ENCODE results near the gene SP140L. TPM values are rescaled to one million over a fixed set of nuclear protein-coding genes. Genes with fewer than 3 reads are reported as not detected.

The SP140L gene
- polyA plus RNA-seq, 3 donors: 6.5 to 23.7 (median 8.5) TPM

DNA sequence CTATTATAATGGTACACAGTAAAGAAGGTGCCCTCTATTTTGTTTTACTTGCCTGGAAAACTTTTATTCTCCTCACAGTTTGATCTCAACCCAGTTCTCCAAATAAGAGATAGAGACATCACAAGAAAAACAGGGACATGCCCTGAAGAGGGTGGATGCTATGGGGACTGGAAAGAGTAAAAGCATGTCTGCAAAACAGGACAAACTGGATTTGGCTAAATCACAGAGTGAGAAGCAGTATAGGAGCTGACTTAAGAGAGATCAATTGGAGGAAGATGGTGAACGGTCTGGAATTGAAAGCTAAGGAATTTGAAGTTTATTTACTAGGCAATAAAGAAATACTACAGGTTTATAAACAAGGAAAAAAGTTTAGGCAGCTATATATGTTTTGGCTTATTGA lies 33.0 kb downstream of the SP140L start:
- no peaks in the 10 kb centered on the region for H4K20me1 ChIP-seq (ENCODE audit: insufficient read depth, low read length)
- H2AFZ ChIP-seq (ENCODE audit: insufficient read depth, low read depth, low read length, poor library complexity, severe bottlenecking): no peak overlapping the region
- H3K36me3 ChIP-seq (replicated peaks in 1 of 2; ENCODE audit: control insufficient read depth in 1 of 2, insufficient read depth in 2 of 2, low read length in 2 of 2): peaks cover 34 to 78% of the 10 kb centered on the region in 2 donors
- WGBS (ENCODE audit: insufficient coverage): no CpG with 5 or more reads among the region's 1 CpG
- peaks cover 17% of the 10 kb centered on the region for H3K4me1 Mint-ChIP-seq
- H3K9me3 ChIP-seq (replicated peaks in 1 of 2; ENCODE audit: control insufficient read depth in 1 of 2, insufficient read depth in 1 of 2, low read length in 2 of 2): peaks cover 0 to 6% of the 10 kb centered on the region in 2 donors
- H3K36me3 Mint-ChIP-seq: peaks cover 66 to 69% of the 10 kb centered on the region in 2 donors
- H3K27ac ChIP-seq (ENCODE audit: low read depth in 1 of 2, low read length in 2 of 2): no peak overlapping the region
- H3K27ac Mint-ChIP-seq: peak overlapping the region in 1 of 7 donors; percentile 58
- H3K4me3 ChIP-seq (replicated peaks in 1 of 3; ENCODE audit: low read depth in 2 of 3, low read length in 3 of 3): no peak overlapping the region
- H3K27me3 ChIP-seq (ENCODE audit: control insufficient read depth in 2 of 2, insufficient read depth in 2 of 2, low read length in 2 of 2): no peaks in the 10 kb centered on the region
- H3K4me2 ChIP-seq (replicated peaks; ENCODE audit: extremely low read depth, low read length, poor library complexity, severe bottlenecking): no peak overlapping the region
- no peaks in the 10 kb centered on the region for H3K4me1 ChIP-seq (ENCODE audit: control insufficient read depth in 1 of 2, insufficient read depth in 2 of 2, low read length in 2 of 2)
- no peaks in the 10 kb centered on the region for H3K27me3 Mint-ChIP-seq (ENCODE audit: low read depth in 3 of 3)
- H3K4me3 Mint-ChIP-seq: no peak overlapping the region
- H3K9me3 Mint-ChIP-seq: peaks cover 0 to 8% (median 2%) of the 10 kb centered on the region in 7 donors
- H3K79me2 ChIP-seq (ENCODE audit: insufficient read depth, low read length): no peaks in the 10 kb centered on the region
- intact Hi-C loops (cut with micrococcal nuclease): no loop called here
- H3K9ac ChIP-seq (ENCODE audit: insufficient read depth, low read length, poor library complexity, severe bottlenecking): no peak overlapping the region
- no peak for DNase-seq
- TF ChIP-seq, protein P1, sequence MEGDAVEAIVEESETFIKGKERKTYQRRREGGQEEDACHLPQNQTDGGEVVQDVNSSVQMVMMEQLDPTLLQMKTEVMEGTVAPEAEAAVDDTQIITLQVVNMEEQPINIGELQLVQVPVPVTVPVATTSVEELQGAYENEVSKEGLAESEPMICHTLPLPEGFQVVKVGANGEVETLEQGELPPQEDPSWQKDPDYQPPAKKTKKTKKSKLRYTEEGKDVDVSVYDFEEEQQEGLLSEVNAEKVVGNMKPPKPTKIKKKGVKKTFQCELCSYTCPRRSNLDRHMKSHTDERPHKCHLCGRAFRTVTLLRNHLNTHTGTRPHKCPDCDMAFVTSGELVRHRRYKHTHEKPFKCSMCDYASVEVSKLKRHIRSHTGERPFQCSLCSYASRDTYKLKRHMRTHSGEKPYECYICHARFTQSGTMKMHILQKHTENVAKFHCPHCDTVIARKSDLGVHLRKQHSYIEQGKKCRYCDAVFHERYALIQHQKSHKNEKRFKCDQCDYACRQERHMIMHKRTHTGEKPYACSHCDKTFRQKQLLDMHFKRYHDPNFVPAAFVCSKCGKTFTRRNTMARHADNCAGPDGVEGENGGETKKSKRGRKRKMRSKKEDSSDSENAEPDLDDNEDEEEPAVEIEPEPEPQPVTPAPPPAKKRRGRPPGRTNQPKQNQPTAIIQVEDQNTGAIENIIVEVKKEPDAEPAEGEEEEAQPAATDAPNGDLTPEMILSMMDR (IDR thresholded peaks at IDR 0.05): no peak

DNA sequence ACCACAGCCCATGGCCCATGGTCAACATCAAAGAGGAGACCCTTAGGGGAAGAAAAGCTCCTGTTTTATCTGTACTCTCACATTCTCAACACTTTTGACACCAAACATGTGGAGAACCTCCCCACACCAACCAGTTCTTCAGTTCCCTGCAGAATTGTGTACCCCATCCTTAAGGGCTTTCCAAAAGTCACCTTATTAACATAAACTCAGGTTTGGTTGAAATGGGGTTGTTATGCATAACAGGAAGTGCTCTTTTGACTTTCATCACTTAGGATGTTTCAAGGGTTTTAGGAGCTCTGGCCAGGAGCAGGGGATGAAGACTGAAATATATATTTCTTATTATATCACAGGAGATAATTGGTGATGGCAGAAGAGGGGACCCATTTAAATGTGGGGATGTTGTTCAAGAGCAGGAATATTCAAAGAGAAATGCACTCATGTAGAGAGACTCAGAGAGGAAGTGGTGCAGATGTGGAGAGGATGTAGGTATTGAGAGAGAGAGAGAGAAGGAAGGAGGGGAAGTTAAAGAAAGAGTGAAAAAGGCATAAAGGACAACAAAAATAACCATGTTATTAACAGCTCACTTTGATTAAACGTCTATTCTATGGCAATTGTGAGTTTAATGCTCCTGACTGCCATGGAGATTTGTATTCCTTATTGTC lies 35.2 kb downstream of the SP140L start:
- Histone ChIP-seq H3K9me3 (replicated peaks in 1 of 2; ENCODE audit: control insufficient read depth in 1 of 2, insufficient read depth in 1 of 2, low read length in 2 of 2) (peaks cover 0 to 6% of the 10 kb centered on the region in 2 donors), H3K36me3 (replicated peaks in 1 of 2; ENCODE audit: control insufficient read depth in 1 of 2, insufficient read depth in 2 of 2, low read length in 2 of 2) (peaks cover 34 to 81% of the 10 kb centered on the region in 2 donors), H3K27me3 (ENCODE audit: control insufficient read depth in 2 of 2, insufficient read depth in 2 of 2, low read length in 2 of 2) (no peaks in the 10 kb centered on the region), H3K4me1 (ENCODE audit: control insufficient read depth in 1 of 2, insufficient read depth in 2 of 2, low read length in 2 of 2) (no peaks in the 10 kb centered on the region), H3K4me2 (replicated peaks; ENCODE audit: extremely low read depth, low read length, poor library complexity, severe bottlenecking) (no peak overlapping the region), H4K20me1 (ENCODE audit: insufficient read depth, low read length) (no peaks in the 10 kb centered on the region), H3K9ac (ENCODE audit: insufficient read depth, low read length, poor library complexity, severe bottlenecking) (no peak overlapping the region), H3K27ac (ENCODE audit: low read depth in 1 of 2, low read length in 2 of 2) (peak overlapping the region in 1 of 2 donors; percentile 12), H3K4me3 (replicated peaks in 1 of 3; ENCODE audit: low read depth in 2 of 3, low read length in 3 of 3) (no peak overlapping the region), H3K79me2 (ENCODE audit: insufficient read depth, low read length) (no peaks in the 10 kb centered on the region), H2AFZ (ENCODE audit: insufficient read depth, low read depth, low read length, poor library complexity, severe bottlenecking) (no peak overlapping the region)
- no peak for DNase-seq
- WGBS (ENCODE audit: insufficient coverage): no CpG with 5 or more reads among the region's 1 CpG
- Mint-ChIP-seq H3K4me3 (no peak overlapping the region), H3K9me3 (peaks cover 0 to 8% (median 2%) of the 10 kb centered on the region in 7 donors), H3K27me3 (ENCODE audit: low read depth in 3 of 3) (peaks cover 0 to 2% (median 0%) of the 10 kb centered on the region in 3 donors), H3K36me3 (peaks cover 76 to 78% of the 10 kb centered on the region in 2 donors), H3K4me1 (peaks cover 13% of the 10 kb centered on the region), H3K27ac (peak overlapping the region in 2 of 7 donors; percentile 6)
- TF ChIP-seq, protein P1 (IDR thresholded peaks at IDR 0.05): no peak
- intact Hi-C loops (cut with micrococcal nuclease): no loop called here
